ENCODE measurements around the gene EP400.

- TF ChIP-seq POLR2AphosphoS2 (IDR thresholded peaks at IDR 0.05; ENCODE audit: low read length) (no peak), CTCF (IDR thresholded peaks at IDR 0.05 in 2 of 3, conservative IDR thresholded peaks at IDR 0.05 in 1 of 3; ENCODE audit: insufficient read depth in 2 of 3, low read depth in 1 of 3, low read length in 3 of 3) (no peak), MTA1 (IDR thresholded peaks at IDR 0.05; ENCODE audit: borderline replicate concordance) (no peak), ZNF140 (CRISPR knock-in tag; IDR thresholded peaks at IDR 0.05) (no peak), KAT8 (IDR thresholded peaks at IDR 0.05; ENCODE audit: low read depth) (no peak), STAT6 (CRISPR knock-in tag; IDR thresholded peaks at IDR 0.05) (no peak), HDAC6 (IDR thresholded peaks at IDR 0.05; ENCODE audit: low read depth, low read length) (no peak)
These were observed 33.2 kb upstream of the EP400 start for GRCh38 chr12:131916306-131917138.
